Gastrocnemius medialis (tissue), 4 donors: Measurements from ENCODE around the gene STX1A. TPM values are rescaled to one million over a fixed set of nuclear protein-coding genes. Genes with fewer than 3 reads are reported as not detected.
"Not testable (repeated sequence)": the region's sequence is repeated elsewhere in the genome, so short reads cannot be mapped to it uniquely, and the experiment has no call there.

Experiments
- ATAC-seq, 2 donors: fragments of 150-250 bp; one replicate each; pipeline ENCODE4 v1.9.1; 2016
- DNase-seq, 2 donors: peaks; one replicate each; pipeline ENCODE4 v3.0.0-alpha.2; 2019
- H3K27ac ChIP-seq, 4 donors: fragments of 200-600 bp; sonication (generic); 1 replicate in 1 of 4; 2 replicates in 3 of 4; pipeline ENCODE4 v1.5.1; 2016 to 2018; ENCODE audit warnings: mild to moderate bottlenecking in 2 of 4, moderate library complexity in 1 of 4
- H3K27me3 ChIP-seq, 3 donors: fragments of 200-600 bp; sonication (generic) in 2 of 3; 1 replicate in 1 of 3; 2 replicates in 2 of 3; pipeline versions ENCODE4 v1.5.1 to v1.6.0; 2016 to 2019; ENCODE audit warnings: mild to moderate bottlenecking in 1 of 3, moderate library complexity in 1 of 3
- H3K36me3 ChIP-seq, 2 donors: fragments of 200-600 bp; sonication (generic) in 1 of 2; one replicate each; pipeline ENCODE4 v1.5.1; 2017 to 2018
- H3K4me1 ChIP-seq, 2 donors: fragments of 200-600 bp; sonication (generic) in 1 of 2; one replicate each; pipeline ENCODE4 v1.5.1; 2016 to 2017; ENCODE audit warnings: mild to moderate bottlenecking in 2 of 2
- H3K4me3 ChIP-seq, 4 donors: fragments of 200-600 bp; sonication (generic) in 3 of 4; 1 replicate in 1 of 4; 2 replicates in 3 of 4; pipeline ENCODE4 v1.5.1; 2016 to 2019; ENCODE audit warnings: mild to moderate bottlenecking in 2 of 4
- H3K9me3 ChIP-seq, 3 donors: fragments of 200-600 bp; sonication (generic) in 2 of 3; 1 replicate in 1 of 3; 2 replicates in 2 of 3; pipeline ENCODE4 v1.5.1; 2016 to 2019
- POLR2A ChIP-seq, 2 donors: fragments of 450-650 bp; IDR thresholded peaks; one replicate each; pipeline ENCODE4 v1.6.1; 2017; ENCODE audit warnings: antibody characterized with exemption in 2 of 2, mild to moderate bottlenecking in 2 of 2, moderate library complexity in 2 of 2
- in situ Hi-C, 4 donors: fragments of 200-750 bp; cut with MboI; loops; one replicate each; pipeline versions ENCODE4 v1.15.0 to v1.8.0; 2017; ENCODE audit warnings: low sequenced_read_pairs in 4 of 4
- intact Hi-C: fragments of 100-400 bp; cut with DNase I; formaldehyde crosslinking; loops from one replicate; pipeline ENCODE4 v1.15.1; 2023; ENCODE audit warnings: low total_unique reads
- total RNA-seq, 4 donors: library from RNA; depleted of rRNA; stranded (reverse); fragments of >200 nt; gene quantifications; one replicate each; pipeline versions ENCODE4 v1.1.0 to v1.2.3, GENCODE V29; 2016
- TF ChIP-seq, protein P1 (sequence below), 5 experiments: fragments of 450-650 bp in 3 of 5; fragments of 200-600 bp in 2 of 5; sonication (generic) in 2 of 5; IDR thresholded peaks in 4 of 5; conservative IDR thresholded peaks in 1 of 5; 1 replicate in 4 of 5; 2 replicates in 1 of 5; pipeline ENCODE4 v1.5.1; 2016 to 2019; ENCODE audit warnings: antibody characterized with exemption in 5 of 5, mild to moderate bottlenecking in 3 of 5, moderate library complexity in 3 of 5

STX1A gene
- total RNA-seq, 4 donors from 2014 or later: 0.83 to 8.1 (median 3.2) TPM

DNA sequence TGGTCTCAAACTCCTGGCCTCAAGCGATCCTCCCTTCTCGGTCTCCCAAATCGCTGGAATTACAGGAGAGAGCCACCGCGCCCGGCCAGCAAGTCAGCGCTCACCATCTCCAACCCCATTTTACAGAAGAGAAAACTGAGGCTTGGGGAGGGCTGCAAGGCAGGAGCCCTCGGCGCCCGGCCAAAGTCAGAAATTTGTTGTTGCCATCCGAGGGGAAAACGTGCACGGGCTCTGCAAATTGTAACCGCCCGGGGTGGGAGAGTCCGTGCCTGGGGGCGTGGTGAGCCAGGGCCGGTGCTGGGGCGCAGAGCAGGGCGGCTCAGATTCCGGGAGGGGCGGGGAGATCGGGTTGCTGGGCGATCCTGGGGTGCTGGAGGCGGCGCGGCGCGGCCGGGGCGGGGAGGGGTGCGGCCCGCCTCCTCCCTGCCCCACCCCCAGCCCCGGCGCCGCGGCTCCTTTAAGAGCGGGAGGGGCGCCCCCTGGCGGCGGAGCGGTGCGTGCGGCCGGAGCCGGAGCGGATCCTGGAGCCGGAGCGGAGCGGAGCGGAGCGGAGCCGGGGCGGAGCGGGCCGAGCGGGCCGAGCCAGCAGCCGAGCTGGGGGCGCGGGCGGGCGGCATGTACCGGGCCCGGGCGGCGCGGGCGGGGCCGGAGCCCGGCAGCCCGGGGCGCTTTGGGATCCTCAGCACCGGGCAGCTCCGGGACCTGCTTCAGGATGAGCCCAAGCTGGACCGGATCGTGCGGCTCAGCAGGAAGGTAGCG, 51.9 kb downstream of the STX1A start, which contains the start of gene VPS37D:
TSS of gene VPS37D (plus strand) at position 488 of the 759 bp plus-strand sequence. CDS start at position 616, 128 bp downstream.
- TF ChIP-seq, protein P1, sequence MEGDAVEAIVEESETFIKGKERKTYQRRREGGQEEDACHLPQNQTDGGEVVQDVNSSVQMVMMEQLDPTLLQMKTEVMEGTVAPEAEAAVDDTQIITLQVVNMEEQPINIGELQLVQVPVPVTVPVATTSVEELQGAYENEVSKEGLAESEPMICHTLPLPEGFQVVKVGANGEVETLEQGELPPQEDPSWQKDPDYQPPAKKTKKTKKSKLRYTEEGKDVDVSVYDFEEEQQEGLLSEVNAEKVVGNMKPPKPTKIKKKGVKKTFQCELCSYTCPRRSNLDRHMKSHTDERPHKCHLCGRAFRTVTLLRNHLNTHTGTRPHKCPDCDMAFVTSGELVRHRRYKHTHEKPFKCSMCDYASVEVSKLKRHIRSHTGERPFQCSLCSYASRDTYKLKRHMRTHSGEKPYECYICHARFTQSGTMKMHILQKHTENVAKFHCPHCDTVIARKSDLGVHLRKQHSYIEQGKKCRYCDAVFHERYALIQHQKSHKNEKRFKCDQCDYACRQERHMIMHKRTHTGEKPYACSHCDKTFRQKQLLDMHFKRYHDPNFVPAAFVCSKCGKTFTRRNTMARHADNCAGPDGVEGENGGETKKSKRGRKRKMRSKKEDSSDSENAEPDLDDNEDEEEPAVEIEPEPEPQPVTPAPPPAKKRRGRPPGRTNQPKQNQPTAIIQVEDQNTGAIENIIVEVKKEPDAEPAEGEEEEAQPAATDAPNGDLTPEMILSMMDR (IDR thresholded peaks at IDR 0.05 in 4 of 5, conservative IDR thresholded peaks at IDR 0.05 in 1 of 5): peak in 4 of 5 experiments; percentile 95 to 98 (median 97)
- no peak for TF ChIP-seq POLR2A (IDR thresholded peaks at IDR 0.05)
- Histone ChIP-seq H3K36me3 (no peaks in the 10 kb centered on the region), H3K27me3 (peaks cover 0 to 3% (median 0%) of the 10 kb centered on the region in 3 donors)

DNA sequence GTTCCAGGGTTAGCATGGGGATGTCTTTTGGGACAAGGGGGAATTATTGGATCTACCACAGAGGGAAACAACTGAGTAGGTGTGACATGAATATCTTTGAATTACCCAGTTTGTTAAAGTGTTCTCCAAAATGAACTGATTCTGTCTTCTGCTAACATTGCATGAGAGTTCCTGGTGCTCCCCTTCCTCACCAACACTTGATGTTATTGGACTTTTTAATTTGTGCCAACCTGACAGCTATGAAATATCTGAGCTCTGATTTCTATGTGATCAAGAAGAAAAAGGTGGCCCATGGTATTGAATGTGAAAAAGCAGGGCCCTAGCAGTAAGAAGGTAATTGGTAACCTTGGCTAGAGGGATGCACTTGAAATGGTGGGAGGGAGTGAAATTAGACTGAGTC, 56.4 kb downstream of the STX1A start:
- in situ Hi-C loops: loop anchor here (5.0 to 10.0 kb wide), 3 partner anchors 48 to 58 kb away; no protein-coding TSS in a partner anchor
- DNase-seq (no peak), ATAC-seq (no peak)
- intact Hi-C loops: no loop called here
- H3K9me3 ChIP-seq: peaks cover 0 to 6% (median 0%) of the 10 kb centered on the region in 3 donors
- H3K4me3 ChIP-seq: no peak overlapping the region
- H3K27me3 ChIP-seq: peaks cover 0 to 3% (median 0%) of the 10 kb centered on the region in 3 donors
- peaks cover 0 to 3% of the 10 kb centered on the region in 2 donors for H3K4me1 ChIP-seq
- no peak overlapping the region for H3K27ac ChIP-seq
- H3K36me3 ChIP-seq: no peaks in the 10 kb centered on the region
- no peak for TF ChIP-seq POLR2A (IDR thresholded peaks at IDR 0.05)
- TF ChIP-seq, protein P1 (IDR thresholded peaks at IDR 0.05 in 4 of 5, conservative IDR thresholded peaks at IDR 0.05 in 1 of 5): no peak

More for the DNA sequence above, 51.9 kb downstream of the STX1A start, which contains the start of gene VPS37D:
- H3K4me1 ChIP-seq: peaks cover 3 to 8% of the 10 kb centered on the region in 2 donors
- DNase-seq (peak; percentile 72 to 79), ATAC-seq (peak; percentile 95 to 98)
- intact Hi-C loops: loop anchor here (1.0 to 5.0 kb wide), 2 partner anchors 60 to 70 kb away; partner anchors contain the start of gene ABHD11
- peaks cover 0 to 6% (median 0%) of the 10 kb centered on the region in 3 donors for H3K9me3 ChIP-seq
- H3K4me3 ChIP-seq: peak within 1 kb of the TSS; percentile 55 to 66 (median 57)
- in situ Hi-C loops: loop anchor here in 3 of 4 donors (10.0 kb wide), 2 partner anchors 53 to 63 kb away; no protein-coding TSS in a partner anchor
- H3K27ac ChIP-seq: no peak within 1 kb of the TSS

DNA sequence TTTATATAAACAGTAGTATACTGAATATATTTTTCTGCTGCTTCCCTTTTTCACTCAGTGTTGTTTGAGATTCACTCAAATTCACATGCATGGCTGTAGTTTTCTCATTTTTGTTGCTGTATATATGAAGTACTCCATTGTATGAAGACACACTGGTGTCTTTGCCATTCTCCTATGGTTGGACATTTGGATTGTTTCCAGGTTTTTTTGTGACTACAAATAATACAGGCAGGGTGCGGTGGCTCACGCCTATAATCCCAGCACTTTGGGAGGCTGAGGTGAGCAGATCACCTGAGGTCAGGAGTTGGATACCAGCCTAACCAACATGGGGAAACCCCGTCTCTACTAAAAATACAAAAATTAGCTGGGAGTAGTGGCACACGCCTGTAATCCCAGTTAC, 58.9 kb downstream of the STX1A start:
- H3K4me1 ChIP-seq, H3K9me3 ChIP-seq, H3K27me3 ChIP-seq, DNase-seq, H3K36me3 ChIP-seq, H3K27ac ChIP-seq, intact Hi-C loops, ATAC-seq, H3K4me3 ChIP-seq: not testable (repeated sequence)
- in situ Hi-C loops: loop anchor here (5.0 to 10.0 kb wide), 3 partner anchors 46 to 56 kb away; no protein-coding TSS in a partner anchor

DNA sequence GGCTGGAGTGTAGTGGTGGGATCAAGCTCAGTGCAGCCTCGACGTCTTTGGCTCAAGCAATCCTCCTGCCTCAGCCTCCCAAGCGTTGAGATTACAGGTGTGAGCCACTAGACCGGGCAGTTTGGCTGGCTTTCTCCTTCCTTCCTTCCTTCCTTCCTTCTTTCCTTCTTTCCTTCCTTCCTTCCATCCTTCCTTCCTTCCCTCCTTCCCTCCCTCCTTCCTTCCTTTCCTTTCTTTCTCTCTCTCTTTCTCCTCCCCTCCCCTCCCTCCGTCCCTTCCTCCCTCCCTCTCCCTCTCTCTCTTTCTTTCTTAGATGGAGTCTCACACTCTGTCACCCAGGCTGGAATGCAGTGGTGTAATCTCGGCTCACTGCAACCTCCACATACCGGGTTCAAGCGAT, 59.5 kb downstream of the STX1A start:
- in situ Hi-C loops: loop anchor here (5.0 to 10.0 kb wide), 3 partner anchors 45 to 55 kb away; no protein-coding TSS in a partner anchor
- H3K4me1 ChIP-seq: no peaks in the 10 kb centered on the region
- no peak for ATAC-seq
- intact Hi-C loops: no loop called here
- peaks cover 0 to 3% (median 0%) of the 10 kb centered on the region in 3 donors for H3K27me3 ChIP-seq
- no peak overlapping the region for H3K4me3 ChIP-seq
- no peak overlapping the region for H3K27ac ChIP-seq
- no peaks in the 10 kb centered on the region for H3K36me3 ChIP-seq
- no peak for DNase-seq
- no peak for TF ChIP-seq POLR2A (IDR thresholded peaks at IDR 0.05)
- TF ChIP-seq, protein P1 (IDR thresholded peaks at IDR 0.05 in 4 of 5, conservative IDR thresholded peaks at IDR 0.05 in 1 of 5): no peak
- peaks cover 0 to 6% (median 0%) of the 10 kb centered on the region in 3 donors for H3K9me3 ChIP-seq

DNA sequence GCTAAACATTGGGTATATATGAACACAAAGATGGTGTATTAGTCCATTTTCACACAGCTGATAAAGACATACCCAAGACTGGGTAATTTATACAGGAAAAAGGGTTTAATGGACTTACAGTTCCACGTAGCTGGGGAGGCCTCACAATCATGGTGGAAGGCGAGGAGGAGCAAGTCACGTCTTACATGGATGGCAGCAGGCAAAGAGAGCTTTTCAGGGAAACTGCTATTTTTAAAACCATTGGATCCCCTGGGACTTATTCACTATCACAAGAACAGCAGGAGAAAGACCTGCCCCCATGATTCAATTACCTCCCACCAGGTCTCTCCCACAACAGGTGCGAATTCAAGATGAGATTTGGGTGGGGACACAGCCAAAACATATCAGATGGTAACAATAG, 64.2 kb downstream of the STX1A start:
- H3K27ac ChIP-seq, H3K27me3 ChIP-seq, DNase-seq, H3K4me3 ChIP-seq, H3K9me3 ChIP-seq, ATAC-seq, in situ Hi-C loops, intact Hi-C loops, H3K36me3 ChIP-seq, H3K4me1 ChIP-seq: not testable (repeated sequence)
